H9 (cell line): ENCODE measurements around the gene OR8K3. TPM values are rescaled to one million over a fixed set of nuclear protein-coding genes. Genes with fewer than 3 reads are reported as not detected.

Source experiments
- DNase-seq: peaks from one replicate; pipeline ENCODE4 v3.0.0-alpha.2; 2017
- H2AFZ ChIP-seq: one replicate; pipeline ENCODE4 v1.6.1; 2013; ENCODE audit warnings: mild to moderate bottlenecking, low read length, control low read depth, moderate library complexity
- H2AK5ac ChIP-seq: 2 replicates; pipeline ENCODE4 v1.6.1; 2013; ENCODE audit warnings: low read length, control low read depth, mixed read lengths; ENCODE audit not compliant: insufficient read length
- H2BK120ac ChIP-seq: one replicate; pipeline ENCODE4 v1.6.1; 2013; ENCODE audit warnings: low read depth, mild to moderate bottlenecking, low read length, control low read depth, inconsistent platforms; ENCODE audit not compliant: poor library complexity, severe bottlenecking
- H2BK12ac ChIP-seq: 2 replicates; pipeline ENCODE4 v1.6.1; 2013; ENCODE audit warnings: low read length, control low read depth, mixed read lengths, low read depth; ENCODE audit not compliant: insufficient read length
- H2BK15ac ChIP-seq: 2 replicates; pipeline ENCODE4 v1.6.1; 2013; ENCODE audit warnings: low read depth, low read length, control low read depth
- H2BK20ac ChIP-seq: one replicate; pipeline ENCODE4 v1.6.1; 2013; ENCODE audit warnings: low read depth, mild to moderate bottlenecking, low read length, control low read depth, inconsistent platforms; ENCODE audit not compliant: poor library complexity, severe bottlenecking
- H2BK5ac ChIP-seq: 2 replicates; pipeline ENCODE4 v1.6.1; 2013; ENCODE audit warnings: low read length, control low read depth, mixed read lengths; ENCODE audit not compliant: insufficient read length
- H3K14ac ChIP-seq: 2 replicates; pipeline ENCODE4 v1.6.1; 2013; ENCODE audit warnings: low read length, control low read depth; ENCODE audit not compliant: insufficient read depth
- H3K18ac ChIP-seq: 2 replicates; pipeline ENCODE4 v1.6.1; 2013; ENCODE audit warnings: low read depth, mild to moderate bottlenecking, mixed read lengths, low read length, control low read depth; ENCODE audit not compliant: insufficient read length
- H3K23ac ChIP-seq: 2 replicates; pipeline ENCODE4 v1.6.1; 2013; ENCODE audit warnings: low read length, control low read depth, mixed read lengths, low read depth; ENCODE audit not compliant: insufficient read length
- H3K23me2 ChIP-seq: 2 replicates; pipeline ENCODE4 v1.6.1; 2013; ENCODE audit warnings: low read depth, mild to moderate bottlenecking, mixed read lengths, low read length, control low read depth; ENCODE audit not compliant: insufficient read length, poor library complexity, severe bottlenecking
- H3K27ac ChIP-seq: 2 replicates; pipeline ENCODE4 v1.5.1; 2013; ENCODE audit warnings: low read length, control low read depth, mixed read lengths, low read depth; ENCODE audit not compliant: insufficient read length
- H3K27me3 ChIP-seq: 2 replicates; pipeline ENCODE4 v1.6.1; 2013; ENCODE audit warnings: low read length, control low read depth, inconsistent platforms; ENCODE audit not compliant: insufficient read depth
- H3K4ac ChIP-seq: 2 replicates; pipeline ENCODE4 v1.6.1; 2013; ENCODE audit warnings: low read depth, mild to moderate bottlenecking, control low read depth, inconsistent platforms, low read length, moderate library complexity
- H3K4me1 ChIP-seq: 2 replicates; pipeline ENCODE4 v1.6.1; 2013; ENCODE audit warnings: low read length, control low read depth, inconsistent platforms; ENCODE audit not compliant: insufficient read depth
- H3K4me2 ChIP-seq: 2 replicates; pipeline ENCODE4 v1.6.1; 2013; ENCODE audit warnings: low read length, control low read depth, mixed read lengths; ENCODE audit not compliant: insufficient read length, insufficient read depth
- H3K56ac ChIP-seq: 2 replicates; pipeline ENCODE4 v1.6.1; 2013; ENCODE audit warnings: low read depth, mild to moderate bottlenecking, mixed read lengths, low read length, control low read depth; ENCODE audit not compliant: insufficient read length
- H3K79me1 ChIP-seq: 2 replicates; pipeline ENCODE4 v1.6.1; 2013; ENCODE audit warnings: low read depth, mild to moderate bottlenecking, moderate library complexity, low read length, control low read depth, inconsistent platforms; ENCODE audit not compliant: insufficient read depth, poor library complexity, severe bottlenecking
- H3K79me2 ChIP-seq: 2 replicates; pipeline ENCODE4 v1.6.1; 2013; ENCODE audit warnings: low read length, control low read depth, inconsistent platforms; ENCODE audit not compliant: insufficient read depth
- H3K9ac ChIP-seq: 2 replicates; pipeline ENCODE4 v1.6.1; 2013; ENCODE audit warnings: low read length, control low read depth, mixed read lengths; ENCODE audit not compliant: insufficient read length; ENCODE audit errors: extremely low read depth
- H3K9me3 ChIP-seq: one replicate; pipeline ENCODE4 v1.6.1; 2013; ENCODE audit warnings: low read depth, low read length, inconsistent platforms; ENCODE audit not compliant: control insufficient read depth
- H3T11ph ChIP-seq: one replicate; pipeline ENCODE4 v1.6.1; 2013; ENCODE audit warnings: mild to moderate bottlenecking, low read length, control low read depth, inconsistent platforms
- H4K20me1 ChIP-seq: one replicate; pipeline ENCODE4 v1.6.1; 2013; ENCODE audit not compliant: control insufficient read depth, insufficient read length, insufficient read depth
- H4K5ac ChIP-seq: 2 replicates; pipeline ENCODE4 v1.6.1; 2013; ENCODE audit warnings: low read depth, mild to moderate bottlenecking, mixed read lengths, low read length, control low read depth; ENCODE audit not compliant: insufficient read length
- H4K8ac ChIP-seq: replicated peaks from 2 replicates; pipeline ENCODE4 v1.6.1; 2013; ENCODE audit warnings: low read length, control low read depth, mixed read lengths, low read depth; ENCODE audit not compliant: insufficient read length
- H4K91ac ChIP-seq: 2 replicates; pipeline ENCODE4 v1.6.1; 2013; ENCODE audit warnings: low read depth, mild to moderate bottlenecking, moderate library complexity, mixed read lengths, low read length, control low read depth; ENCODE audit not compliant: insufficient read length
- H3K27ac Mint-ChIP-seq, 3 experiments: 2 replicates in 2 of 3; 3 replicates in 1 of 3; pipeline ENCODE4 v1.8.0; 2020 to 2021; ENCODE audit warnings: mixed read lengths in 3 of 3, mild to moderate bottlenecking in 1 of 3, moderate library complexity in 1 of 3
- H3K27me3 Mint-ChIP-seq: 2 replicates; pipeline ENCODE4 v1.8.0; 2021; ENCODE audit warnings: low read depth, mild to moderate bottlenecking, moderate library complexity, mixed read lengths
- H3K36me3 Mint-ChIP-seq, 3 experiments: 2 replicates in 2 of 3; 3 replicates in 1 of 3; pipeline ENCODE4 v1.8.0; 2020 to 2021; ENCODE audit warnings: low read depth in 3 of 3, mixed read lengths in 3 of 3; ENCODE audit not compliant: insufficient read depth in 1 of 3
- H3K4me1 Mint-ChIP-seq, 2 experiments: 2 replicates each; pipeline ENCODE4 v1.8.0; 2020; ENCODE audit warnings: mixed read lengths in 2 of 2
- H3K4me3 Mint-ChIP-seq, 2 experiments: 2 replicates in 1 of 2; 3 replicates in 1 of 2; pipeline ENCODE4 v1.8.0; 2020 to 2021; ENCODE audit warnings: mild to moderate bottlenecking in 2 of 2, mixed read lengths in 2 of 2, moderate library complexity in 1 of 2
- H3K9me3 Mint-ChIP-seq, 2 experiments: 2 replicates in 1 of 2; 3 replicates in 1 of 2; pipeline ENCODE4 v1.8.0; 2020; ENCODE audit warnings: mild to moderate bottlenecking in 2 of 2, mixed read lengths in 2 of 2, moderate library complexity in 1 of 2
- WGBS: extraction: QIAGEN DNeasy Blood & Tissue Kit; methylation state at CpG from one replicate; pipeline ENCODE4 v1.1.7; 2013; ENCODE audit warnings: missing lambda C conversion rate, low lambda C conversion rate, mixed read lengths; ENCODE audit not compliant: insufficient read length; ENCODE audit errors: extremely low coverage; 5-methylcytosine and 5-hydroxymethylcytosine counted together
- total RNA-seq: library from RNA; stranded (reverse); gene quantifications from 2 replicates; pipeline ENCODE4 v1.2.1, GENCODE V29; 2021
- TF ChIP-seq, protein P1 (sequence below): fragments of 200-600 bp; sonication (generic); conservative IDR thresholded peaks from 3 replicates; pipeline ENCODE4 v1.8.0; 2021; ENCODE audit warnings: antibody characterized with exemption, mild to moderate bottlenecking

OR8K3 gene
- total RNA-seq, 1 experiment from 2014 or later: not detected

DNA sequence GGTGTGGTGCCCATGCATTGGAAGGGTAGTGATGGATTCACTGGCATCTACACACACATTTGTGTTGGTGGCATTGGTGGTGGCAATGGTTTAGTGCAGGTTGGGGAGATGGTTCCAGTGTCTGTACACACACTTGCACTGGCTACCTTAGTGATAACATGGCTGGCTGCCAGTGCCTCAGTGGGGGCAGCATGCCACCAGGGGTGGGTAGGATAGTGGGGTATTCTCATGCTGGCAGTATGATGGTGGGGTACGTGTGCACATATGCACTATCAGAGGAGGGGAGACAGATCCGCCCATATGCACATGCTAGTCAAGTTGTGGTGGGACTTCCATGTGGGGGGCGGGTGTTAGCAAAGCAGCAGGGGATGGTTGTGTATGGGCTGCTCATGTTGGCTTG lies 7.1 kb upstream of the OR8K3 start:
- no peak overlapping the region for H3K14ac ChIP-seq
- no CpG with 5 or more reads among the region's 3 CpGs for WGBS
- no peak overlapping the region for H2BK15ac ChIP-seq
- H3K27ac Mint-ChIP-seq: no peak overlapping the region
- no peak overlapping the region for H3K9ac ChIP-seq
- H4K8ac ChIP-seq: no peak overlapping the region
- peaks cover 20 to 51% of the 10 kb centered on the region in 2 experiments; a peak in 4 of 5 replicates for H3K9me3 Mint-ChIP-seq
- H3K27me3 Mint-ChIP-seq: no peaks in the 10 kb centered on the region
- H2BK20ac ChIP-seq: no peak overlapping the region
- H3K4ac ChIP-seq: no peak overlapping the region
- H3K4me1 Mint-ChIP-seq: no peaks in the 10 kb centered on the region
- no peaks in the 10 kb centered on the region for H4K20me1 ChIP-seq
- no peaks in the 10 kb centered on the region for H3K79me2 ChIP-seq
- H2AFZ ChIP-seq: no peak overlapping the region
- H4K91ac ChIP-seq: no peak overlapping the region
- no peak overlapping the region for H3K4me2 ChIP-seq
- no peaks in the 10 kb centered on the region for H3K27me3 ChIP-seq
- no peaks in the 10 kb centered on the region for H3K23me2 ChIP-seq
- H3K27ac ChIP-seq: no peak overlapping the region
- H3K56ac ChIP-seq: no peak overlapping the region
- no peak overlapping the region for H3K4me3 Mint-ChIP-seq
- H3K4me1 ChIP-seq: no peaks in the 10 kb centered on the region
- DNase-seq: no peak
- no peak overlapping the region for H3K18ac ChIP-seq
- no peak overlapping the region for H3T11ph ChIP-seq
- no peak overlapping the region for H2AK5ac ChIP-seq
- no peak overlapping the region for H4K5ac ChIP-seq
- H2BK5ac ChIP-seq: no peak overlapping the region
- no peak overlapping the region for H2BK12ac ChIP-seq
- peaks cover 0 to 4% (median under 1%) of the 10 kb centered on the region in 3 experiments; a peak in 3 of 7 replicates for H3K36me3 Mint-ChIP-seq
- no peaks in the 10 kb centered on the region for H3K79me1 ChIP-seq
- no peak overlapping the region for H2BK120ac ChIP-seq
- H3K9me3 ChIP-seq: peaks cover 22% of the 10 kb centered on the region
- TF ChIP-seq, protein P1, sequence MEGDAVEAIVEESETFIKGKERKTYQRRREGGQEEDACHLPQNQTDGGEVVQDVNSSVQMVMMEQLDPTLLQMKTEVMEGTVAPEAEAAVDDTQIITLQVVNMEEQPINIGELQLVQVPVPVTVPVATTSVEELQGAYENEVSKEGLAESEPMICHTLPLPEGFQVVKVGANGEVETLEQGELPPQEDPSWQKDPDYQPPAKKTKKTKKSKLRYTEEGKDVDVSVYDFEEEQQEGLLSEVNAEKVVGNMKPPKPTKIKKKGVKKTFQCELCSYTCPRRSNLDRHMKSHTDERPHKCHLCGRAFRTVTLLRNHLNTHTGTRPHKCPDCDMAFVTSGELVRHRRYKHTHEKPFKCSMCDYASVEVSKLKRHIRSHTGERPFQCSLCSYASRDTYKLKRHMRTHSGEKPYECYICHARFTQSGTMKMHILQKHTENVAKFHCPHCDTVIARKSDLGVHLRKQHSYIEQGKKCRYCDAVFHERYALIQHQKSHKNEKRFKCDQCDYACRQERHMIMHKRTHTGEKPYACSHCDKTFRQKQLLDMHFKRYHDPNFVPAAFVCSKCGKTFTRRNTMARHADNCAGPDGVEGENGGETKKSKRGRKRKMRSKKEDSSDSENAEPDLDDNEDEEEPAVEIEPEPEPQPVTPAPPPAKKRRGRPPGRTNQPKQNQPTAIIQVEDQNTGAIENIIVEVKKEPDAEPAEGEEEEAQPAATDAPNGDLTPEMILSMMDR: no peak
- no peak overlapping the region for H3K23ac ChIP-seq
